HL-60 (cell line): ENCODE results near the gene PLD6.
A peak's percentile ranks its signal among the peaks of the same experiment; 100 is the strongest.

Experiments
- DNase-seq, 2 experiments: peaks; one replicate each; pipeline ENCODE4 v3.0.0-alpha.2; 2010 to 2020; ENCODE audit warnings: low read depth in 1 of 2, low spot score in 1 of 2
- H3K27ac ChIP-seq: fragments of 250-450 bp; sonication (Bioruptor Pico); replicated peaks from 2 replicates; pipeline ENCODE4 v1.5.1; 2020; ENCODE audit warnings: mild to moderate bottlenecking, moderate library complexity
- H3K27me3 ChIP-seq: fragments of 250-450 bp; sonication (Bioruptor Pico); 2 replicates; pipeline ENCODE4 v1.5.1; 2021; ENCODE audit warnings: mild to moderate bottlenecking, moderate library complexity; ENCODE audit not compliant: insufficient read depth, poor library complexity, severe bottlenecking
- H3K4me3 ChIP-seq: replicated peaks from 2 replicates; pipeline ENCODE4 v1.5.1; 2011; ENCODE audit warnings: mild to moderate bottlenecking, control low read depth, low read length; ENCODE audit not compliant: insufficient read depth
- GABPA ChIP-seq: IDR thresholded peaks from 2 replicates; pipeline ENCODE4 v1.6.1; 2012; ENCODE audit warnings: low read depth
- POLR2AphosphoS5 ChIP-seq: IDR thresholded peaks from 2 replicates; pipeline ENCODE4 v1.6.1; 2012; ENCODE audit warnings: low read depth
- SPI1 ChIP-seq: IDR thresholded peaks from 2 replicates; pipeline ENCODE4 v1.6.1; 2012; ENCODE audit warnings: low read depth, mild to moderate bottlenecking, borderline replicate concordance
- TF ChIP-seq, protein P1 (sequence below): IDR thresholded peaks from 2 replicates; pipeline ENCODE4 v1.6.1; 2012; ENCODE audit warnings: low read depth; ENCODE audit not compliant: insufficient replicate concordance
- TF ChIP-seq, protein P2 (sequence below): IDR thresholded peaks from one replicate; pipeline ENCODE4 v1.5.1; 2011; ENCODE audit warnings: low read length, control low read depth, inconsistent platforms; ENCODE audit not compliant: insufficient read depth

Gene PLD6

DNA sequence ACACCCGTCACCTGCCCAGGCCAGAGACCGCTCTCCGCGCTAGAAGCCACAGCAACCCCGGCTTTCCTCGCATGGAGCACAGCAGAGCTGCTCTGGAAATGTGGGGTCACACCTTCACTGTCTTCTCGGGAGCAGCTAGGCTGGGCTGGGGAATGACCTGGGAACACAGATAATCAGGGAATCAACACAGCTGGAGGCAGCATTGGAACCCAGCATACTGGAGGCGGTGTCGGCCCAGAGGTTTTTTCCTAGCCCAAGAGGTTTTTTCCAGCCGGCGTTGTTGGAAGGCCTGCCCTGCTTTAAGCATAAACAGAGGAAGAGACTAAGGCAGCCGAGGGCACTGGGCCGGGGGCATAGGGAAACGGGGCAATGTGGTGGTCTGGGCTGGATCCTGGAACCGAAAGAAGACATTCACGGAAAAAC is 791 bp upstream of the PLD6 start:
- DNase-seq, result no peak

DNA sequence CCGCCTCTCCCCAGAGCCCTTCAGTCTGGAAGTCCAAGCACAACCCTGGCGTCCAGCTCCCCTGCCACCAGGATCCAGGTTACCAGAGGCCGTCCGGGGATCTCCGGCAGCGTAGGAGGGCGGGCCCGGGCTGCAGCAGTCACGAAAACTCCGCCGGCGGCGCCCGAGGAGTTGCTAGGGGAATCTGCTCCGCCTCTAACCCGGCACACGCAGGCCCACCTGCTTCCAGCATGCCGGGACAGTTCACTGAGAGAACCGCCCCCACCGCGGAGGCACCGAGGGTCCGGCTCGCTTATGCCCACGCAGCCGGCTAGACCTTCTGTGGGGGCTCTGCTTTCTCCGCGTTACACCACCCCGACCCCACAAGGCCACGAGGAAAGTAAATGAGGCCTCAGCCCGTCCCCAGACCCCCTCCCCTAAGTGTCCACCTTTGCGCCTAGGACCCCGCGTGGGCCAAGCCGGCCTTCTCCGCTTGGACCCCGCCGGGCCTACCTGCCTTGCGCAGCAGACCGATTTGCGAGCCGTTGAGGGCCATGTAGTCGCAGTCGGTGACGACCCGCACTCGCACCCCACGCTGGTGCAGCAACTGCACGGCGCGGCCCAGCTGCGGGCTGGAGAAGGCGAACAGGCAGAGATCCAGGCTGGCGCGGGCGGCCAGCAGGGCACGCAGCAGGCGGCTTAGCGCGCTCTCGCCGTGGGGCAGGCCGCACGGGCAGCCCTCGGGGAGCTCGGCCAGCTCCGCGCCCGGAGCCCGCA is 587 bp downstream of the PLD6 start:
- no peaks in the 10 kb centered on the region for H3K27me3 ChIP-seq
- peak; percentile 24 to 30 for DNase-seq
- TF ChIP-seq, protein P1, sequence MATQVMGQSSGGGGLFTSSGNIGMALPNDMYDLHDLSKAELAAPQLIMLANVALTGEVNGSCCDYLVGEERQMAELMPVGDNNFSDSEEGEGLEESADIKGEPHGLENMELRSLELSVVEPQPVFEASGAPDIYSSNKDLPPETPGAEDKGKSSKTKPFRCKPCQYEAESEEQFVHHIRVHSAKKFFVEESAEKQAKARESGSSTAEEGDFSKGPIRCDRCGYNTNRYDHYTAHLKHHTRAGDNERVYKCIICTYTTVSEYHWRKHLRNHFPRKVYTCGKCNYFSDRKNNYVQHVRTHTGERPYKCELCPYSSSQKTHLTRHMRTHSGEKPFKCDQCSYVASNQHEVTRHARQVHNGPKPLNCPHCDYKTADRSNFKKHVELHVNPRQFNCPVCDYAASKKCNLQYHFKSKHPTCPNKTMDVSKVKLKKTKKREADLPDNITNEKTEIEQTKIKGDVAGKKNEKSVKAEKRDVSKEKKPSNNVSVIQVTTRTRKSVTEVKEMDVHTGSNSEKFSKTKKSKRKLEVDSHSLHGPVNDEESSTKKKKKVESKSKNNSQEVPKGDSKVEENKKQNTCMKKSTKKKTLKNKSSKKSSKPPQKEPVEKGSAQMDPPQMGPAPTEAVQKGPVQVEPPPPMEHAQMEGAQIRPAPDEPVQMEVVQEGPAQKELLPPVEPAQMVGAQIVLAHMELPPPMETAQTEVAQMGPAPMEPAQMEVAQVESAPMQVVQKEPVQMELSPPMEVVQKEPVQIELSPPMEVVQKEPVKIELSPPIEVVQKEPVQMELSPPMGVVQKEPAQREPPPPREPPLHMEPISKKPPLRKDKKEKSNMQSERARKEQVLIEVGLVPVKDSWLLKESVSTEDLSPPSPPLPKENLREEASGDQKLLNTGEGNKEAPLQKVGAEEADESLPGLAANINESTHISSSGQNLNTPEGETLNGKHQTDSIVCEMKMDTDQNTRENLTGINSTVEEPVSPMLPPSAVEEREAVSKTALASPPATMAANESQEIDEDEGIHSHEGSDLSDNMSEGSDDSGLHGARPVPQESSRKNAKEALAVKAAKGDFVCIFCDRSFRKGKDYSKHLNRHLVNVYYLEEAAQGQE, result no peak
- peak overlapping the region; percentile 64 for H3K4me3 ChIP-seq
- peak overlapping the region; percentile 82 for H3K27ac ChIP-seq

More for the DNA sequence above, 791 bp upstream of the PLD6 start:
- TF ChIP-seq POLR2AphosphoS5 (no peak), SPI1 (no peak), GABPA (no peak)
- TF ChIP-seq, protein P2, sequence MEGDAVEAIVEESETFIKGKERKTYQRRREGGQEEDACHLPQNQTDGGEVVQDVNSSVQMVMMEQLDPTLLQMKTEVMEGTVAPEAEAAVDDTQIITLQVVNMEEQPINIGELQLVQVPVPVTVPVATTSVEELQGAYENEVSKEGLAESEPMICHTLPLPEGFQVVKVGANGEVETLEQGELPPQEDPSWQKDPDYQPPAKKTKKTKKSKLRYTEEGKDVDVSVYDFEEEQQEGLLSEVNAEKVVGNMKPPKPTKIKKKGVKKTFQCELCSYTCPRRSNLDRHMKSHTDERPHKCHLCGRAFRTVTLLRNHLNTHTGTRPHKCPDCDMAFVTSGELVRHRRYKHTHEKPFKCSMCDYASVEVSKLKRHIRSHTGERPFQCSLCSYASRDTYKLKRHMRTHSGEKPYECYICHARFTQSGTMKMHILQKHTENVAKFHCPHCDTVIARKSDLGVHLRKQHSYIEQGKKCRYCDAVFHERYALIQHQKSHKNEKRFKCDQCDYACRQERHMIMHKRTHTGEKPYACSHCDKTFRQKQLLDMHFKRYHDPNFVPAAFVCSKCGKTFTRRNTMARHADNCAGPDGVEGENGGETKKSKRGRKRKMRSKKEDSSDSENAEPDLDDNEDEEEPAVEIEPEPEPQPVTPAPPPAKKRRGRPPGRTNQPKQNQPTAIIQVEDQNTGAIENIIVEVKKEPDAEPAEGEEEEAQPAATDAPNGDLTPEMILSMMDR, result no peak
- TF ChIP-seq, protein P1, result no peak
- no peaks in the 10 kb centered on the region for H3K27me3 ChIP-seq
- H3K27ac ChIP-seq, result peak overlapping the region; percentile 54
- H3K4me3 ChIP-seq, result no peak overlapping the region

DNA sequence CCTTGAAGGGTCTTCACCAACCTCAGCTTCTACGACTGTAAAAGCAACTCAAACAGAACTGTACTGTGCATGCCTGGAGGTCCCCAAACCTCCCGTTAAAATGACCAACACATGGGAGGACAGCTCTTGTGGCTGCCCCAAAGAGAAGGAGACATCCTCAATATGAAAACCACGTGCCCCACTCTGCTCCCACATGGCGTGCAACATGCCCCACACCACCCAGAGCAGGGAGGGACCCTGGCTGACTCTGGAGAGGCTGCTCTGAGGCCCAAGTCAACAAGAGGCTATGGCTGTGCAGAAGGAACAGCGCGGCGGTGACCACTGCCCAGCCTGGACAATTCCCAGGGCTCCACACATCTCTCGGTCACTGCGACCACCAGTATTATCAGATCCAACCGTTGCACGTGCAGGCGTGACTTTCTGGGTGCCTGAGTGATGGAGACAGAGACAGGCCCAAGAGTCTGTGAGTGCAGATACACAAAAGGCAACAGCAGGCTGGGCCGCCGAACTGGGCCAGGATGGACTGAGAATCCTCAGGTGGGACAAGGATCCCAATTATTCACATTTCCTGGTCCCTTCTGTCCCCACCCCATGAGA is 1.4 kb downstream of the PLD6 start:
- Histone ChIP-seq H3K4me3 (peak overlapping the region; percentile 64), H3K27me3 (no peaks in the 10 kb centered on the region), H3K27ac (peak overlapping the region; percentile 82)
- peak in 1 of 2 experiments; percentile 5 for DNase-seq
- 0 out of 2 replicates have a peak, but pooled peaks have one; percentile 15 for TF ChIP-seq POLR2AphosphoS5
- no peak for TF ChIP-seq SPI1

DNA sequence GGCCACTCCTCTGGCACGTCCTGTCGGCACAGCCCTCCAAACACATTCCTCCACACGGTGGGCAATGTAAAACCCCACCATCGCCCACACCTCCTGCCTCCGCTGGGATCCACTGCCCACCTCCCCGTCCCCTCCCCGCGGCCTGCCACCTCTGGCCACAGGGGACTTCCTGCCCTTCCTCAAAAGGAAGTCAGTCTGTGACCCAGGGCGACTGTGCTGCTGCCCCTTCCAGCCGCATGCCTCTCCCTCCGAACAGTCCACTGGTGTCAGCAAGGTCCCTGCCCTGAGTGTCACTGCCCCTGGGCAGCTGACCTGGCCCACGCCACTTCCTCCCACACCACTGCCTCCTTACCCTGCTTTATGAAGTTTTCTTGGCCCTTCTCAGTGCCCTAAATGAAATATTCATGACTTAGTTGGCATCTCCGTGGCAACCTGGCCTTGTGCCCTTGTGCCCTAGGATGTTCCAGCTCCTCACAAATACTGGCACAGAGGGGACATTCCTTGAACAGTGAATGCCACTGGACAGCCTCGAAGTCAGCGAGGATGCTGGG is 2.0 kb downstream of the PLD6 start:
- Histone ChIP-seq H3K27ac (peak overlapping the region; percentile 82), H3K27me3 (no peaks in the 10 kb centered on the region), H3K4me3 (peak overlapping the region; percentile 64)
- no peak; the same call in 1 of the 2 replicates for TF ChIP-seq POLR2AphosphoS5
- TF ChIP-seq, protein P1, result no peak
- no peak for TF ChIP-seq GABPA
- TF ChIP-seq, protein P2, result no peak
- DNase-seq, result peak in 1 of 2 experiments; percentile 17
